Kidney (tissue), 14 donors: ENCODE data around the gene PLPP1. TPM values are rescaled to one million over a fixed set of nuclear protein-coding genes. Genes with fewer than 3 reads are reported as not detected.
A peak's percentile ranks its signal among the peaks of the same experiment; 100 is the strongest.

Experiments used
- DNase-seq, 5 donors: peaks; one replicate each; pipeline ENCODE4 v3.0.0-alpha.2; 2013 to 2020
- FAIRE-seq: peaks from 2 replicates; lab custom pipeline; 2012; peaks lifted over from hg19 to GRCh38; lab: Jason Lieb, UNC
- H3K27ac ChIP-seq, 2 donors: one replicate each; pipeline ENCODE4 v1.7.0; 2013; ENCODE audit warnings: low read depth in 2 of 2, low read length in 2 of 2, inconsistent platforms in 1 of 2
- H3K27me3 ChIP-seq: one replicate; pipeline ENCODE4 v1.7.1; 2013; ENCODE audit warnings: low read length, inconsistent platforms; ENCODE audit not compliant: control insufficient read depth, insufficient read depth
- H3K36me3 ChIP-seq, 3 donors: one replicate each; pipeline versions ENCODE4 v1.7.0 to v1.7.1; 2013; ENCODE audit warnings: low read length in 3 of 3, control low read depth in 1 of 3, inconsistent platforms in 1 of 3; ENCODE audit not compliant: insufficient read depth in 3 of 3, control insufficient read depth in 2 of 3
- H3K4me1 ChIP-seq, 3 donors: one replicate each; pipeline versions ENCODE4 v1.7.0 to v1.7.1; 2013; ENCODE audit warnings: low read length in 3 of 3, inconsistent platforms in 1 of 3, low read depth in 1 of 3; ENCODE audit not compliant: control insufficient read depth in 2 of 3, insufficient read depth in 2 of 3
- H3K4me3 ChIP-seq, 3 donors: one replicate each; pipeline versions ENCODE4 v1.7.0 to v1.8.1; 2013; ENCODE audit warnings: low read length in 3 of 3, control low read depth in 1 of 3, inconsistent platforms in 1 of 3
- H3K9ac ChIP-seq, 3 donors: one replicate each; pipeline versions ENCODE4 v1.7.0 to v1.7.1; 2013; ENCODE audit warnings: low read length in 3 of 3, control low read depth in 1 of 3, inconsistent platforms in 1 of 3
- H3K9me3 ChIP-seq, 3 donors: one replicate each; pipeline versions ENCODE4 v1.7.0 to v1.7.1; 2013; ENCODE audit warnings: low read length in 3 of 3, control low read depth in 1 of 3, inconsistent platforms in 1 of 3; ENCODE audit not compliant: control insufficient read depth in 2 of 3, insufficient read depth in 1 of 3
- intact Hi-C: fragments of 100-400 bp; cut with DNase I; formaldehyde crosslinking; loops from one replicate; pipeline ENCODE4 v1.11.1; 2022
- polyA plus RNA-seq: library from polyadenylated mRNA; stranded (reverse); fragments of 350-450 nt; fragmentation: Illumina TruSeq; extraction: RNeasy Lipid Tissue Mini Kit (QIAGEN cat#74804); gene quantifications from one replicate; pipeline ENCODE4 v1.2.3, GENCODE V29; 2014; ENCODE audit warnings: low read depth, low replicate concordance; ENCODE audit not compliant: insufficient read depth
- total RNA-seq: library from RNA; stranded (reverse); fragmentation: NEBNext Ultra II Directional; extraction: Animal tissue kit (Norgen Biotek cat#: 25700); gene quantifications from one replicate; pipeline ENCODE4 v1.2.1, GENCODE V29; 2021
- TF ChIP-seq, protein P1 (sequence below): IDR thresholded peaks from 3 replicates; pipeline ENCODE4 v1.5.1; 2012; ENCODE audit warnings: mild to moderate bottlenecking, moderate library complexity, borderline replicate concordance; ENCODE audit not compliant: insufficient read depth; ENCODE audit errors: extremely low read depth
- donor health status: control.
- donor health status: control.
- donor health status: control.
- donor health status: control.
- donor health status: control.
- donor health status: DM: yes; HTN: yes; CAD: no.
- donor health status: Normal renal cell carcinoma (clear cell type).

The PLPP1 gene
- total and polyA plus RNA-seq, 2 donors from 2014 or later = 144 to 166 TPM

GRCh38 chr5:55413644-55414043 lies 121.1 kb downstream of the PLPP1 start:
- DNase-seq (no peak), FAIRE-seq (no peak)
- peaks cover 0 to 7% (median 0%) of the 10 kb centered on the region in 3 donors for H3K36me3 ChIP-seq
- intact Hi-C loops = no loop called here
- H3K4me1 ChIP-seq = peaks cover 0 to 1% (median under 1%) of the 10 kb centered on the region in 3 donors
- H3K27me3 ChIP-seq = no peaks in the 10 kb centered on the region
- no peak overlapping the region for H3K27ac ChIP-seq
- H3K9ac ChIP-seq = no peak overlapping the region
- H3K9me3 ChIP-seq = no peaks in the 10 kb centered on the region
- H3K4me3 ChIP-seq = no peak overlapping the region
- TF ChIP-seq, protein P1, sequence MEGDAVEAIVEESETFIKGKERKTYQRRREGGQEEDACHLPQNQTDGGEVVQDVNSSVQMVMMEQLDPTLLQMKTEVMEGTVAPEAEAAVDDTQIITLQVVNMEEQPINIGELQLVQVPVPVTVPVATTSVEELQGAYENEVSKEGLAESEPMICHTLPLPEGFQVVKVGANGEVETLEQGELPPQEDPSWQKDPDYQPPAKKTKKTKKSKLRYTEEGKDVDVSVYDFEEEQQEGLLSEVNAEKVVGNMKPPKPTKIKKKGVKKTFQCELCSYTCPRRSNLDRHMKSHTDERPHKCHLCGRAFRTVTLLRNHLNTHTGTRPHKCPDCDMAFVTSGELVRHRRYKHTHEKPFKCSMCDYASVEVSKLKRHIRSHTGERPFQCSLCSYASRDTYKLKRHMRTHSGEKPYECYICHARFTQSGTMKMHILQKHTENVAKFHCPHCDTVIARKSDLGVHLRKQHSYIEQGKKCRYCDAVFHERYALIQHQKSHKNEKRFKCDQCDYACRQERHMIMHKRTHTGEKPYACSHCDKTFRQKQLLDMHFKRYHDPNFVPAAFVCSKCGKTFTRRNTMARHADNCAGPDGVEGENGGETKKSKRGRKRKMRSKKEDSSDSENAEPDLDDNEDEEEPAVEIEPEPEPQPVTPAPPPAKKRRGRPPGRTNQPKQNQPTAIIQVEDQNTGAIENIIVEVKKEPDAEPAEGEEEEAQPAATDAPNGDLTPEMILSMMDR = no peak

DNA sequence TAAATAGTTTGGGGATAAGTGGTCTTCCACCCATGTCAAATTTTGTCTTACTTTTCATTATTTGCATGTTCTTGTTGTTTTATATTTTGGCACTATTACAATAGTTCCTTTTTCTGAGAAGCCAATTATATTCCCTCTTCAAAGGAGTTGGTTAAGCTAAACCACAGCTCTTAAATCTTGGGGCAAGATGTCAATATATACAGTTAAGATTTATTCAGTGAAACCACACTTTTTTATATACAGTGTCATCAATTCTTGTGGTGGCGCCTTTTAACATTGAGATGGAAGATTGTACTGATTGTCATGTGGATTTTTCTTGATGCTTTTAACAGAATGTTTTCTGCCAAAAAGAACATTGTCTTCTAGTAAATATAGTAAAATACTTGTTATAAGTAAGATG lies 122.9 kb downstream of the PLPP1 start:
- TF ChIP-seq, protein P1 = no peak
- FAIRE-seq = no peak
- intact Hi-C loops = no loop called here
- H3K9ac ChIP-seq = no peak overlapping the region
- no peak overlapping the region for H3K27ac ChIP-seq
- H3K4me3 ChIP-seq = no peak overlapping the region
- no peaks in the 10 kb centered on the region for H3K27me3 ChIP-seq
- DNase-seq = no peak
- H3K9me3 ChIP-seq = no peaks in the 10 kb centered on the region
- H3K36me3 ChIP-seq = peaks cover 0 to 3% (median 0%) of the 10 kb centered on the region in 3 donors
- no peaks in the 10 kb centered on the region for H3K4me1 ChIP-seq

DNA sequence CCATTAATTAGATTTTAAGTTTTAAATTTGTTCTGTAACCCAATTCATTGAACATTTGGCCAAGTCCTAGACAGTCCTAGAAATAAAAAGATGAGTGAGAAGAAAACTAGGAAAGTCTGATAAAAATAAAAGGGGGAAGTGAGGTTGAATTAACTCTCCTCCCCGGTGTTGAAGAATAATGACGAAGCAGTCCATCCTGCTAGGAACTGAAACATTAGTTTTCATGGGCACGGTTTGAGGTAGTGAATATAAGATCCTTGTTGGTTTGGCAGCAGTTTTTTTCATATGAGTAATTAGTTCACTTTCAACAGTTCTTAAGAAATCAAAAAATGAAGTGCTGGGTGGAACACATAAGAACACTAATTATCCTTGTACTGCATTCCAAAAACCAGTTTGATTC lies 123.9 kb downstream of the PLPP1 start:
- Histone ChIP-seq H3K9me3 (no peaks in the 10 kb centered on the region), H3K9ac (no peak overlapping the region), H3K36me3 (peaks cover 0 to 7% (median 6%) of the 10 kb centered on the region in 3 donors), H3K27ac (no peak overlapping the region), H3K27me3 (no peaks in the 10 kb centered on the region), H3K4me1 (no peaks in the 10 kb centered on the region), H3K4me3 (no peak overlapping the region)
- DNase-seq (no peak), FAIRE-seq (no peak)
- TF ChIP-seq, protein P1 = no peak
- intact Hi-C loops = no loop called here

DNA sequence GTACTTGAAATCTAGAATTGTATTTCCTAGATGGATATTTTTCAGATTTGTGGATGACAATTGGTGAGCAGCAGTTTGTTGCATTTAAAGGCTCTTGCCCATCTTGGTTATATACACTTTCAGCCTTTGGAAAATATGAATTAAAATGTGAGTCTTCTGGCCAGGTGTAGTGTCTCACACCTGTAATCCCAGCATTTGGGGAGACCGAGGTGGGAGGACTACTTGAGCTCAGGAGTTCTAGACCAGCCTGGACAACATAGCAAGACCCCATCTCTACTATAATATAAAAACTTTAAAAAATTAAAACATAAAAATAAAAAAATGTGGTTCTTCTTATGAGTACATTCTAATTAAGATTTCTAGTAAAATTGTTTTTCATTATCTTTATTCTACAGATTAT lies 125.0 kb downstream of the PLPP1 start:
- Histone ChIP-seq H3K36me3 (peaks cover 0 to 7% (median 6%) of the 10 kb centered on the region in 3 donors), H3K4me3 (no peak overlapping the region), H3K27ac (no peak overlapping the region), H3K9ac (no peak overlapping the region), H3K27me3 (no peaks in the 10 kb centered on the region), H3K4me1 (no peaks in the 10 kb centered on the region), H3K9me3 (no peaks in the 10 kb centered on the region)
- DNase-seq (no peak), FAIRE-seq (peak; percentile 15)
- TF ChIP-seq, protein P1 = no peak
- intact Hi-C loops = loop anchor here (10.0 kb wide), 1 partner anchor 295 kb away; no protein-coding TSS in a partner anchor
